WTC11 (cell line): ENCODE results near the gene GRPEL2. TPM values are rescaled to one million over a fixed set of nuclear protein-coding genes. Genes with fewer than 3 reads are reported as not detected.

Experiments
- ATAC-seq: fragments of 200-7000 bp; cut with Tn5 transposase; 2 replicates; pipeline ENCODE4 v1.10.0; 2021; ENCODE audit warnings: mild to moderate bottlenecking, moderate library complexity
- CTCF ChIA-PET: fragments of 300-600 bp; sonication (Branson Sonifier 250); formaldehyde crosslinking; loops from one replicate; lab custom pipeline; 2021; ENCODE audit warnings: antibody characterized with exemption; lab: Charles Lee
- POLR2A ChIA-PET: fragments of 350-600 bp; sonication (Branson Sonifier 250); formaldehyde crosslinking; loops from one replicate; lab custom pipeline; 2021; ENCODE audit warnings: antibody characterized with exemption; lab: Charles Lee
- DNase-seq: peaks from one replicate; pipeline ENCODE4 v3.0.0; 2021; ENCODE audit warnings: low spot score
- H3K27ac Mint-ChIP-seq: 2 replicates; pipeline ENCODE4 v1.8.0; 2021; ENCODE audit warnings: mixed read lengths
- H3K27me3 Mint-ChIP-seq: 2 replicates; pipeline ENCODE4 v1.8.0; 2021; ENCODE audit warnings: low read depth, mild to moderate bottlenecking, moderate library complexity, mixed read lengths
- H3K36me3 Mint-ChIP-seq: 2 replicates; pipeline ENCODE4 v1.8.0; 2021; ENCODE audit warnings: mixed read lengths
- H3K4me1 Mint-ChIP-seq: 2 replicates; pipeline ENCODE4 v1.8.0; 2022; ENCODE audit warnings: mixed read lengths
- H3K4me3 Mint-ChIP-seq: 2 replicates; pipeline ENCODE4 v1.8.0; 2021; ENCODE audit warnings: mild to moderate bottlenecking, moderate library complexity, mixed read lengths
- H3K9me3 Mint-ChIP-seq: 2 replicates; pipeline ENCODE4 v1.8.0; 2021; ENCODE audit warnings: mixed read lengths
- ELF4 ChIP-seq: sonication (generic); formaldehyde crosslinking; IDR thresholded peaks from 2 replicates; pipeline ENCODE4 v1.8.1; 2022; ENCODE audit warnings: low read depth, mild to moderate bottlenecking, moderate library complexity, missing genetic modification reagents
- JAZF1 ChIP-seq: fragments of 250-450 bp; sonication (Bioruptor Pico); IDR thresholded peaks from 2 replicates; pipeline ENCODE4 v1.9.0; 2021; ENCODE audit warnings: moderate library complexity, mild to moderate bottlenecking, inconsistent platforms
- NR3C1 ChIP-seq: sonication (generic); formaldehyde crosslinking; conservative IDR thresholded peaks from 2 replicates; pipeline ENCODE4 v1.8.1; 2023; ENCODE audit warnings: low read depth, mild to moderate bottlenecking, missing genetic modification reagents
- OVOL2 ChIP-seq: fragments of 250-450 bp; sonication (Bioruptor Pico); IDR thresholded peaks from 2 replicates; pipeline ENCODE4 v1.9.0; 2021; ENCODE audit warnings: mild to moderate bottlenecking, borderline replicate concordance
- RORB ChIP-seq: fragments of 250-450 bp; sonication (Bioruptor Pico); IDR thresholded peaks from 2 replicates; pipeline ENCODE4 v1.9.0; 2021; ENCODE audit warnings: mild to moderate bottlenecking
- SMAD4 ChIP-seq: sonication (generic); formaldehyde crosslinking; IDR thresholded peaks from 2 replicates; pipeline ENCODE4 v1.8.0; 2022; ENCODE audit warnings: mild to moderate bottlenecking, missing genetic modification reagents
- SOX15 ChIP-seq: fragments of 250-450 bp; sonication (Bioruptor Pico); IDR thresholded peaks from 2 replicates; pipeline ENCODE4 v1.9.0; 2021; ENCODE audit warnings: mild to moderate bottlenecking
- total RNA-seq: library from RNA; stranded (reverse); gene quantifications from 3 replicates; pipeline ENCODE4 v1.2.3, GENCODE V29; 2021
- TF ChIP-seq, protein P1 (sequence below): sonication (generic); formaldehyde crosslinking; IDR thresholded peaks from 2 replicates; pipeline ENCODE4 v1.8.1; 2022; ENCODE audit warnings: low read depth, missing genetic modification reagents, borderline replicate concordance
- TF ChIP-seq, protein P2 (sequence below): sonication (generic); formaldehyde crosslinking; IDR thresholded peaks from 2 replicates; pipeline ENCODE4 v1.8.0; 2022; ENCODE audit warnings: mild to moderate bottlenecking, missing genetic modification reagents
- TF ChIP-seq, protein P3 (sequence below): sonication (generic); formaldehyde crosslinking; IDR thresholded peaks from 2 replicates; pipeline ENCODE4 v1.8.1; 2023; ENCODE audit warnings: mild to moderate bottlenecking, missing genetic modification reagents, borderline replicate concordance
- TF ChIP-seq, protein P4 (sequence below): sonication (generic); formaldehyde crosslinking; IDR thresholded peaks from 2 replicates; pipeline ENCODE4 v1.8.1; 2023; ENCODE audit warnings: mild to moderate bottlenecking, missing genetic modification reagents
- TF ChIP-seq, protein P5 (sequence below): sonication (generic); formaldehyde crosslinking; IDR thresholded peaks from 2 replicates; pipeline ENCODE4 v1.8.1; 2022; ENCODE audit warnings: missing genetic modification reagents, borderline replicate concordance
- TF ChIP-seq, protein P6 (sequence below): sonication (generic); formaldehyde crosslinking; IDR thresholded peaks from 2 replicates; pipeline ENCODE4 v1.8.0; 2022; ENCODE audit warnings: mild to moderate bottlenecking, missing genetic modification reagents
- TF ChIP-seq, protein P7 (sequence below): sonication (generic); formaldehyde crosslinking; IDR thresholded peaks from 2 replicates; pipeline ENCODE4 v1.8.0; 2022; ENCODE audit warnings: mild to moderate bottlenecking, missing genetic modification reagents
- TF ChIP-seq, protein P8 (sequence below): sonication (generic); formaldehyde crosslinking; IDR thresholded peaks from 2 replicates; pipeline ENCODE4 v1.8.0; 2023; ENCODE audit warnings: missing genetic modification reagents

GRPEL2 gene
- total RNA-seq, 1 experiment from 2014 or later = 48.6 TPM

DNA sequence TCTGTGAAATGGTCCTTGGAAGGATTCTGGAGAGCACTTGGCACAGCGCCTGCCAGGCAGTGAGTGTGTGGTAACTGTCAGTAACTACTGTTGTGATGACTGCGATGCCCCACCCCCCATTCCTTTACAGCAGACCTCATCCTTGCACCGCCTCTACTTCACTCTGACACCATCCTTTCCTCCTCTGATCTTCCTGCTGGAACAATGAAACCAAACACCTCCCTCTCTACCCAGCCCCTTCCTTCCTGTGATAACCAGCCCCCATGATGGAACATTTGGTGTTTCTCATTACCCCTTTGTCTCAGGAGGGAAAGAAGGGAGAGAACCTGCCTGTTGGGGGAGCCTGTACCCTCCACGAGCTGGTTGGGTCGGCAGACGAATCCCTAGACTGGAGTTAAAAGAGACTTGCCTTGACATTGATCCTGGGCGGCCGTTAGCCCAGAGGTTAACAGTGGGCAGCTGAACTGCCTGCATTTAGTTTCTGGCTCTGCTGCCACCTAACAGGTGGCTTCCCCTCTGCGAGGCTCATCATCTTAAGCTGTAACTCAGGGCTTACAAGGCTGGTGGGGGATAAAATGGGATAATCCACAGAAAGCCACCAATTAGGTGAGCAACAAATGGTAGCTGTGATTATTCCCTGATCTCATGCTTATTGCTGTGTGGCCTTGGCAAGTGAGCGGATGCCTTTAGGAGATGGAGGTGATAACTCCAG is 34.2 kb upstream of the GRPEL2 start:
- no peak for DNase-seq
- Mint-ChIP-seq H3K36me3 (no peaks in the 10 kb centered on the region), H3K27me3 (no peaks in the 10 kb centered on the region; the same call in 1 of the 2 replicates), H3K27ac (no peak overlapping the region; the same call in 1 of the 2 replicates), H3K4me3 (no peak overlapping the region), H3K9me3 (no peaks in the 10 kb centered on the region), H3K4me1 (peaks cover 18% of the 10 kb centered on the region)
- CTCF ChIA-PET = interaction anchor here (0.6 to 1.3 kb wide), 9 partner anchors 9 to 308 kb away, joined by 3 to 5 read pairs (median 3); no protein-coding TSS in a partner anchor
- TF ChIP-seq, protein P1, sequence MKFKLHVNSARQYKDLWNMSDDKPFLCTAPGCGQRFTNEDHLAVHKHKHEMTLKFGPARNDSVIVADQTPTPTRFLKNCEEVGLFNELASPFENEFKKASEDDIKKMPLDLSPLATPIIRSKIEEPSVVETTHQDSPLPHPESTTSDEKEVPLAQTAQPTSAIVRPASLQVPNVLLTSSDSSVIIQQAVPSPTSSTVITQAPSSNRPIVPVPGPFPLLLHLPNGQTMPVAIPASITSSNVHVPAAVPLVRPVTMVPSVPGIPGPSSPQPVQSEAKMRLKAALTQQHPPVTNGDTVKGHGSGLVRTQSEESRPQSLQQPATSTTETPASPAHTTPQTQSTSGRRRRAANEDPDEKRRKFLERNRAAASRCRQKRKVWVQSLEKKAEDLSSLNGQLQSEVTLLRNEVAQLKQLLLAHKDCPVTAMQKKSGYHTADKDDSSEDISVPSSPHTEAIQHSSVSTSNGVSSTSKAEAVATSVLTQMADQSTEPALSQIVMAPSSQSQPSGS (CRISPR knock-in tag) = no peak
- TF ChIP-seq, protein P2, sequence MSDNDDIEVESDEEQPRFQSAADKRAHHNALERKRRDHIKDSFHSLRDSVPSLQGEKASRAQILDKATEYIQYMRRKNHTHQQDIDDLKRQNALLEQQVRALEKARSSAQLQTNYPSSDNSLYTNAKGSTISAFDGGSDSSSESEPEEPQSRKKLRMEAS (CRISPR knock-in tag) = no peak
- no peak for TF ChIP-seq SMAD4 (CRISPR knock-in tag)
- TF ChIP-seq, all 79 proteins: peak for 0
- POLR2A ChIA-PET = no interaction called here
- peak; percentile 87 for ATAC-seq

DNA sequence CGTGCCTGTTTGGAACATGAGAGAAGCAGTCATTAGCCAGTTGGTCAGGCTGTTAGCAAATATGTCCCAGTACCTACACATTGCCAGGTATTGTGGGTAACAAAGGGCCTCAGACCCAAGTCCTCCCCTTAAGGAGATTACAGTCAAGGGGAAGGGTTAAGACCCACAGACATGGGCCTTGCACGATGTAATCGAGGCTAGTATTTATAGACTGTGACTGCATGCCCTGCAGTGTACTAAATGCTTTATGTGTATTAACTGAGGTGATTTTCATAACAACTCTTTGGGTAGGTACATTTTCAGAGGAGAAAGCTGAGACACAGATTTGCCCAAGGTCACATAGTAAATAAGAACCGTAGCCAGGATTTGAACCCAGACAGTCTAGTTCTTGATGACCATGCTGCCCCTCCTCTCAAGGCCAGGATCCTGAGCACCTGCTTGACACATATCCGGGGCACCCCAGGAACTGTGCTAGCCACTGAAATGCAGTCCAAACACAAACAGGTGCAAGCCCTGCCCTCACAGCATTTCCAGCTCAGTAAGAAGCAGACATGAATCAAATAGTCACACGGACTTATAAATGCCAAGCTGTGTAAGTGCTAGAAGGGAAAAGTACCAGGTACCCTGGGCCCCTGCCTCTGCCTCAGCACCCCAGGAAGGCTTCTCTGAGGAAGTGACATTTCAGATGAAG is 32.0 kb upstream of the GRPEL2 start:
- H3K9me3 Mint-ChIP-seq = no peaks in the 10 kb centered on the region
- TF ChIP-seq, protein P3, sequence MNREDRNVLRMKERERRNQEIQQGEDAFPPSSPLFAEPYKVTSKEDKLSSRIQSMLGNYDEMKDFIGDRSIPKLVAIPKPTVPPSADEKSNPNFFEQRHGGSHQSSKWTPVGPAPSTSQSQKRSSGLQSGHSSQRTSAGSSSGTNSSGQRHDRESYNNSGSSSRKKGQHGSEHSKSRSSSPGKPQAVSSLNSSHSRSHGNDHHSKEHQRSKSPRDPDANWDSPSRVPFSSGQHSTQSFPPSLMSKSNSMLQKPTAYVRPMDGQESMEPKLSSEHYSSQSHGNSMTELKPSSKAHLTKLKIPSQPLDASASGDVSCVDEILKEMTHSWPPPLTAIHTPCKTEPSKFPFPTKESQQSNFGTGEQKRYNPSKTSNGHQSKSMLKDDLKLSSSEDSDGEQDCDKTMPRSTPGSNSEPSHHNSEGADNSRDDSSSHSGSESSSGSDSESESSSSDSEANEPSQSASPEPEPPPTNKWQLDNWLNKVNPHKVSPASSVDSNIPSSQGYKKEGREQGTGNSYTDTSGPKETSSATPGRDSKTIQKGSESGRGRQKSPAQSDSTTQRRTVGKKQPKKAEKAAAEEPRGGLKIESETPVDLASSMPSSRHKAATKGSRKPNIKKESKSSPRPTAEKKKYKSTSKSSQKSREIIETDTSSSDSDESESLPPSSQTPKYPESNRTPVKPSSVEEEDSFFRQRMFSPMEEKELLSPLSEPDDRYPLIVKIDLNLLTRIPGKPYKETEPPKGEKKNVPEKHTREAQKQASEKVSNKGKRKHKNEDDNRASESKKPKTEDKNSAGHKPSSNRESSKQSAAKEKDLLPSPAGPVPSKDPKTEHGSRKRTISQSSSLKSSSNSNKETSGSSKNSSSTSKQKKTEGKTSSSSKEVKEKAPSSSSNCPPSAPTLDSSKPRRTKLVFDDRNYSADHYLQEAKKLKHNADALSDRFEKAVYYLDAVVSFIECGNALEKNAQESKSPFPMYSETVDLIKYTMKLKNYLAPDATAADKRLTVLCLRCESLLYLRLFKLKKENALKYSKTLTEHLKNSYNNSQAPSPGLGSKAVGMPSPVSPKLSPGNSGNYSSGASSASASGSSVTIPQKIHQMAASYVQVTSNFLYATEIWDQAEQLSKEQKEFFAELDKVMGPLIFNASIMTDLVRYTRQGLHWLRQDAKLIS = no peak
- TF ChIP-seq RORB (CRISPR knock-in tag) (no peak), ELF4 (CRISPR knock-in tag) (no peak), OVOL2 (CRISPR knock-in tag) (no peak), NR3C1 (CRISPR knock-in tag) (no peak), SOX15 (CRISPR knock-in tag) (no peak), JAZF1 (CRISPR knock-in tag) (no peak)
- TF ChIP-seq, protein P4, sequence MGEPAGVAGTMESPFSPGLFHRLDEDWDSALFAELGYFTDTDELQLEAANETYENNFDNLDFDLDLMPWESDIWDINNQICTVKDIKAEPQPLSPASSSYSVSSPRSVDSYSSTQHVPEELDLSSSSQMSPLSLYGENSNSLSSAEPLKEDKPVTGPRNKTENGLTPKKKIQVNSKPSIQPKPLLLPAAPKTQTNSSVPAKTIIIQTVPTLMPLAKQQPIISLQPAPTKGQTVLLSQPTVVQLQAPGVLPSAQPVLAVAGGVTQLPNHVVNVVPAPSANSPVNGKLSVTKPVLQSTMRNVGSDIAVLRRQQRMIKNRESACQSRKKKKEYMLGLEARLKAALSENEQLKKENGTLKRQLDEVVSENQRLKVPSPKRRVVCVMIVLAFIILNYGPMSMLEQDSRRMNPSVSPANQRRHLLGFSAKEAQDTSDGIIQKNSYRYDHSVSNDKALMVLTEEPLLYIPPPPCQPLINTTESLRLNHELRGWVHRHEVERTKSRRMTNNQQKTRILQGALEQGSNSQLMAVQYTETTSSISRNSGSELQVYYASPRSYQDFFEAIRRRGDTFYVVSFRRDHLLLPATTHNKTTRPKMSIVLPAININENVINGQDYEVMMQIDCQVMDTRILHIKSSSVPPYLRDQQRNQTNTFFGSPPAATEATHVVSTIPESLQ (CRISPR knock-in tag) = no peak
- TF ChIP-seq, protein P5, sequence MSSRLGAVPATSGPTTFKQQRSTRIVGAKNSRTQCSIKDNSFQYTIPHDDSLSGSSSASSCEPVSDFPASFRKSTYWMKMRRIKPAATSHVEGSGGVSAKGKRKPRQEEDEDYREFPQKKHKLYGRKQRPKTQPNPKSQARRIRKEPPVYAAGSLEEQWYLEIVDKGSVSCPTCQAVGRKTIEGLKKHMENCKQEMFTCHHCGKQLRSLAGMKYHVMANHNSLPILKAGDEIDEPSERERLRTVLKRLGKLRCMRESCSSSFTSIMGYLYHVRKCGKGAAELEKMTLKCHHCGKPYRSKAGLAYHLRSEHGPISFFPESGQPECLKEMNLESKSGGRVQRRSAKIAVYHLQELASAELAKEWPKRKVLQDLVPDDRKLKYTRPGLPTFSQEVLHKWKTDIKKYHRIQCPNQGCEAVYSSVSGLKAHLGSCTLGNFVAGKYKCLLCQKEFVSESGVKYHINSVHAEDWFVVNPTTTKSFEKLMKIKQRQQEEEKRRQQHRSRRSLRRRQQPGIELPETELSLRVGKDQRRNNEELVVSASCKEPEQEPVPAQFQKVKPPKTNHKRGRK = no peak
- TF ChIP-seq, protein P6, sequence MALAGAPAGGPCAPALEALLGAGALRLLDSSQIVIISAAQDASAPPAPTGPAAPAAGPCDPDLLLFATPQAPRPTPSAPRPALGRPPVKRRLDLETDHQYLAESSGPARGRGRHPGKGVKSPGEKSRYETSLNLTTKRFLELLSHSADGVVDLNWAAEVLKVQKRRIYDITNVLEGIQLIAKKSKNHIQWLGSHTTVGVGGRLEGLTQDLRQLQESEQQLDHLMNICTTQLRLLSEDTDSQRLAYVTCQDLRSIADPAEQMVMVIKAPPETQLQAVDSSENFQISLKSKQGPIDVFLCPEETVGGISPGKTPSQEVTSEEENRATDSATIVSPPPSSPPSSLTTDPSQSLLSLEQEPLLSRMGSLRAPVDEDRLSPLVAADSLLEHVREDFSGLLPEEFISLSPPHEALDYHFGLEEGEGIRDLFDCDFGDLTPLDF (CRISPR knock-in tag) = no peak
- TF ChIP-seq, protein P7, sequence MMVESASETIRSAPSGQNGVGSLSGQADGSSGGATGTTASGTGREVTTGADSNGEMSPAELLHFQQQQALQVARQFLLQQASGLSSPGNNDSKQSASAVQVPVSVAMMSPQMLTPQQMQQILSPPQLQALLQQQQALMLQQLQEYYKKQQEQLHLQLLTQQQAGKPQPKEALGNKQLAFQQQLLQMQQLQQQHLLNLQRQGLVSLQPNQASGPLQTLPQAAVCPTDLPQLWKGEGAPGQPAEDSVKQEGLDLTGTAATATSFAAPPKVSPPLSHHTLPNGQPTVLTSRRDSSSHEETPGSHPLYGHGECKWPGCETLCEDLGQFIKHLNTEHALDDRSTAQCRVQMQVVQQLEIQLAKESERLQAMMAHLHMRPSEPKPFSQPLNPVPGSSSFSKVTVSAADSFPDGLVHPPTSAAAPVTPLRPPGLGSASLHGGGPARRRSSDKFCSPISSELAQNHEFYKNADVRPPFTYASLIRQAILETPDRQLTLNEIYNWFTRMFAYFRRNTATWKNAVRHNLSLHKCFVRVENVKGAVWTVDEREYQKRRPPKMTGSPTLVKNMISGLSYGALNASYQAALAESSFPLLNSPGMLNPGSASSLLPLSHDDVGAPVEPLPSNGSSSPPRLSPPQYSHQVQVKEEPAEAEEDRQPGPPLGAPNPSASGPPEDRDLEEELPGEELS (CRISPR knock-in tag) = no peak
- TF ChIP-seq, protein P8, sequence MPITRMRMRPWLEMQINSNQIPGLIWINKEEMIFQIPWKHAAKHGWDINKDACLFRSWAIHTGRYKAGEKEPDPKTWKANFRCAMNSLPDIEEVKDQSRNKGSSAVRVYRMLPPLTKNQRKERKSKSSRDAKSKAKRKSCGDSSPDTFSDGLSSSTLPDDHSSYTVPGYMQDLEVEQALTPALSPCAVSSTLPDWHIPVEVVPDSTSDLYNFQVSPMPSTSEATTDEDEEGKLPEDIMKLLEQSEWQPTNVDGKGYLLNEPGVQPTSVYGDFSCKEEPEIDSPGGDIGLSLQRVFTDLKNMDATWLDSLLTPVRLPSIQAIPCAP (CRISPR knock-in tag) = no peak
- TF ChIP-seq, all 79 proteins: peak for 0
- Mint-ChIP-seq H3K4me1 (peaks cover 27% of the 10 kb centered on the region), H3K27me3 (no peaks in the 10 kb centered on the region; the same call in 1 of the 2 replicates), H3K36me3 (no peaks in the 10 kb centered on the region), H3K4me3 (no peak overlapping the region), H3K27ac (no peak overlapping the region)
- CTCF ChIA-PET = interaction anchor here (0.8 kb wide), 1 partner anchor 59 kb away, joined by 3 read pairs; no protein-coding TSS in a partner anchor
- POLR2A ChIA-PET = interaction anchor here (0.5 kb wide), 1 partner anchor 42 kb away, joined by 3 read pairs; no protein-coding TSS in a partner anchor
- DNase-seq (no peak), ATAC-seq (no peak)
